AG10803 (cell line): Measurements from ENCODE around the gene JARID2.
A peak's percentile ranks its signal among the peaks of the same experiment; 100 is the strongest.

Experiments used
- DNase-seq: peaks from one replicate; pipeline ENCODE4 v3.0.0; 2010; ENCODE audit warnings: low read depth
- H3K4me3 ChIP-seq: 2 replicates; pipeline ENCODE4 v1.5.1; 2011; ENCODE audit warnings: mild to moderate bottlenecking, low read length, control low read depth
- TF ChIP-seq, protein P1 (sequence below): conservative IDR thresholded peaks from 2 replicates; pipeline ENCODE4 v1.5.1; 2011; ENCODE audit warnings: mild to moderate bottlenecking, low read length, control low read depth, inconsistent platforms

Gene JARID2

DNA sequence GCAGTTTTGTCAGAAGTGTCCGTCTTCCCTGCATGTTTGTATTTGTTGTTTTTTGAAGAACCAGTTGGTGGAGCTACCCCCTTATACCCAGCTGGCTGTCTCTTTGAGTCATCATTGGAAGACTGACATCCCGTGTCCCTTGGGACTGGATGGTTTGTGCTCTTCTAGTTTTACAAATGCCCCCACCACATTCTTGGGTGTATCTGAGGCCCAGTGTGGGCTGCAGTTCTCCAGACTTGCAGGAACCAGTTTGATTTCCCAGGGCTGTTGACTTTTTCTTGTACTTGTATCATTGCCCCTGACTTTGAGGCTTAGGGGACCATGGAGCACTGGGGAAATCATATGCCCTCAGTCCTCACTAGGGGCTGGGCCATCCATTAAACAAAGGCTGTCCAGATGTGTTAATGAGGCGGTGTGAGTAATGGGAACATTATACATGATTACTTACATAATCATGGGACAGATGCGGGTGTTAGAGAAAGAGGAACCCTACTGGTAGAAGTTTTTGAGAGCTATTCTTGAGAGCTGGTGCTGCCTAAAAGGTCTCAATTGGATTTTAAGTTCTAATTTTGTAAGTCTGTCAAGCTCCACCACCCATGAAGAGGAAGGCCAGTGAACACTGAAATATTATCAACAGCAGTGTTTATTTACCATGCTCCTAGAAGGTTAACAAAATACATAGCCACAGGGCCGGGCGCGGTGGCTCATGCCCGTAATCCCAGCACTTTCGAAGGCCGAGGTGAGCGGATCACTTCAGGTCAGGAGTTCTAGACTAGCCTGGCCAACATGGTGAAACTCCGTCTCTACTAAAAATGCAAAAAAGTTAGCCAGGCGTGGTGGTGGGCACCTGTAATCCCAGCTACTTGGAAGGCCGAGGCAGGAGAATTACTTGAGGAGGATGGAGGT, 8.5 kb downstream of the JARID2 start:
- H3K4me3 ChIP-seq, result no peak overlapping the region
- TF ChIP-seq, protein P1, sequence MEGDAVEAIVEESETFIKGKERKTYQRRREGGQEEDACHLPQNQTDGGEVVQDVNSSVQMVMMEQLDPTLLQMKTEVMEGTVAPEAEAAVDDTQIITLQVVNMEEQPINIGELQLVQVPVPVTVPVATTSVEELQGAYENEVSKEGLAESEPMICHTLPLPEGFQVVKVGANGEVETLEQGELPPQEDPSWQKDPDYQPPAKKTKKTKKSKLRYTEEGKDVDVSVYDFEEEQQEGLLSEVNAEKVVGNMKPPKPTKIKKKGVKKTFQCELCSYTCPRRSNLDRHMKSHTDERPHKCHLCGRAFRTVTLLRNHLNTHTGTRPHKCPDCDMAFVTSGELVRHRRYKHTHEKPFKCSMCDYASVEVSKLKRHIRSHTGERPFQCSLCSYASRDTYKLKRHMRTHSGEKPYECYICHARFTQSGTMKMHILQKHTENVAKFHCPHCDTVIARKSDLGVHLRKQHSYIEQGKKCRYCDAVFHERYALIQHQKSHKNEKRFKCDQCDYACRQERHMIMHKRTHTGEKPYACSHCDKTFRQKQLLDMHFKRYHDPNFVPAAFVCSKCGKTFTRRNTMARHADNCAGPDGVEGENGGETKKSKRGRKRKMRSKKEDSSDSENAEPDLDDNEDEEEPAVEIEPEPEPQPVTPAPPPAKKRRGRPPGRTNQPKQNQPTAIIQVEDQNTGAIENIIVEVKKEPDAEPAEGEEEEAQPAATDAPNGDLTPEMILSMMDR, result no peak
- no peak for DNase-seq

DNA sequence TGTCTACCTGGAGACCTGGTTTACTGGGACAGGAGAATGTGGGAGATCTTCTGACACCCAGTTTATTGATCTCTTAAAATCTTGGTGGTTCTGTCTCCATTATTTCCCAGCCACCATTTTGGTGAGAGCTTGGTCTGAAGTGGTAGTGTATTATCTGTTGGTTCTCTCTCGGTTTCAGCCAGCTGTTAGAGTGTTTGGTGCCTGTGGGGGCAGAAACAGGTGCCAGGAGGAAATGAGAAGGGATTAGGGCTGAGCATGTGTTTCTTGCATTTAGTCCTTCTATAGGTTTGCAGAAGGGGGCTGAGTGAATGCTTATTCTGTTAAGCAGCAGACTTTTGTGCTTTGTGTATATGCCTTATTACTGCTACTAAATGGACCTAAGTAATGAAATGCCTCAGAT, 9.6 kb downstream of the JARID2 start:
- H3K4me3 ChIP-seq, result no peak overlapping the region
- TF ChIP-seq, protein P1, result no peak
- DNase-seq, result no peak

DNA sequence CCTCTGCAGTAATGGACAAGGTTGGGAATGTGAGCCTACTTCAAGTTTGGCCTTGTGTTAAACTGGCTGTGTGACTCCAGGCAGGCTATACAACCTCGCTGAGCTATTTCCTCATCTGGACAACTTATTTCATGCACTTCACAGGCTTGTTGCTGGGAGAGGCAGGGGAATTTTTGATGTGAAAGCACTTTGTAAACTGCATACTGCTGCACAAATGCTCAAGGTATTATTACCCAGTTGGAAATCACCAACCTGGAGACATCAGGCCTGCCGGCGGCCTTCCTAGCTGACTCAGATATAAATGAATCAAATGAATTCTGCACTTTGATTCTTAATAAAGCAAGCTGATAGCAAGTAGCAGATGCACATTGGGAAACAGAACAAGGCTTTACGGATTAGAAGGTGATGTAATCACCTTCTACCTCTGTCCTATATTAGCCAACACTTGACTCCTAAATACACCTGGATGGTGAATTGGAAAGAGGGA, 10.1 kb downstream of the JARID2 start:
- H3K4me3 ChIP-seq, result no peak overlapping the region
- no peak for DNase-seq
- TF ChIP-seq, protein P1, result no peak

DNA sequence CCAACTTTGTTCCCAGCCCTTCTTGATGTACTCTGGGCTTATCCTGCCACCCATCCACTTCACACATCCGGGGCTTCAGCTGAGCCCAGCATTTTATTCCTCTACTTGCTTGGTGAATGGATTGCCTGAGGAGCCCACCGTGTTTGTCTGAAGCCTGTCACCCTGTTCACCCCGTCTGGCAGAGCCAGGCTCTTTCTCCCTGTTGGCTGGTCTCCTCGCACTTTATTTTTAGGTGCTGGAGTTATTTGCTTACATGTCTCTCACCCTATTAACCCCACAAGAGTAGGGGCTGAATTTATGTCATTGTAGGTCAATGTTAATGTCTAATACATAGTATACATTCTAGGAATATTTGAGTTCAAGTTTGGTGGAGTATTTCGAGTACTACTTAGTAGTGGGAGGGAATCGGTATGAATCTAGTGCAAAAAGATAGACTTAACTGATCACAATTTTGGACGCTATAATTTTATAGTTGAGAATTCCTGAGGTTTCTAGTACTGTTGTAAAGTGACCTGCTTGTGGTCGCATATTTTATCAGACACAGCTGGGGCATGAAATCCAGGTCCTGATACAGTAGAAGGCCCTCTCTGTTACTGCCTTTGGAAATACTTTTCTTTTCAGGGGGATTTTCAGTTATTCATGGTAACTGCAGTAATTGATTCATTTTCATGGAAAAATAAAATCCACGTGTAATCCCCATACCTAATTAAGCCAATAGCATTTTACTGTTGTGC, 10.8 kb downstream of the JARID2 start:
- peak; percentile 42 for DNase-seq
- TF ChIP-seq, protein P1, result no peak
- H3K4me3 ChIP-seq, result no peak overlapping the region

DNA sequence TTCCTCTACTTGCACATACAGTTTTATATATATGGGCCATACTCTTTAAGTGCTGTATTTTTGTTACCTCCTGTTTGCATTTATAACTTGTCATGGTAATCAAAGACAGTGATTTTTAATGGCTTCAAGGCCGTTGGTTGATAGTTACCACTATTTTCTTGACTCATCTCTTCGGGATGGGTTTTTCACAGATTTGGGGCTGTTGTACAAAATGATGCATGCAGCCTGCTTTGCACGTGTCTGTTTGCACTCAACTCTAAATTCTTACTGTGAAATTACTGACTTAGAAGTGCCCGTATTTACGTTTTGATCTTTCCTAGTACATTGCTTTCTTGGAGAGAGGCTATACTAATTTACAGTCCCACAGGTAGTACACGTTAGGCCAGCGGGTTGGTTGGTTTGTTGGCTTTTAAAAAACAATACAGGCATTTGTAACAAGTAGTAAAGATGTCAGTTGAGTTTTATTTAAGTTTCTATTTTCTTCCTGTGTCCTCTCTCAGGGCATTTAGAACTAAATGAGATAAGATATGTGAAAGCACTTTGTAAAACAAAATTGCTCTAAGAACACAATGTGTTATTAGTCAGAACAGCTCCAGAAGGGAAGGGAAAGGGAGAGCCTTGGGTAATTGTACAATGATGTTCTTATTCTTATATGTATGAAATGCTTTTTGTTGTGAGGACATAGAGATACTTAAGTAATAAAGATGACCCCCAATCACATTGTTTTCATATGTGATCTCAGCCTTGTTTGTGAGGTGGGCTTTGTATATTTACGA, 11.7 kb downstream of the JARID2 start:
- no peak overlapping the region for H3K4me3 ChIP-seq
- no peak for DNase-seq
- TF ChIP-seq, protein P1, result no peak

DNA sequence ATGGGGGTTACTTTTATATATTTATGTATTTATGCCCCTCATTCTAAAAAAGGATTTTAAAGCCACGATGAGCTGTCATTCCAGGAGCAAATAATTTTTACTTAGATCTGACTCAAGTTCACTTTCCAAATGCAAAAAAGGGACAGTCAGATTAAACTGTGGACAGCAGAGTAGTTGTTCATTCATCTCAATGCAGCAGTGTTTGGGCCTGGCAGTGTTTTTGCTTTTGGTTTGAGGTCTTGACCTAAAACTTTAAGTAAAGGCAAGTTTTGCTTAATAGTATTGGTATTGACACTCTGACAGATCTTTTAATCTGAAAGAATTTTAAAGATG, 13.9 kb downstream of the JARID2 start:
- no peak for DNase-seq
- TF ChIP-seq, protein P1, result no peak
- no peak overlapping the region for H3K4me3 ChIP-seq
